Ascending aorta (tissue), 2 donors: ENCODE data around the gene RASSF5. TPM values are rescaled to one million over a fixed set of nuclear protein-coding genes. Genes with fewer than 3 reads are reported as not detected.

Experiments
- DNase-seq, 2 donors: peaks; one replicate each; pipeline ENCODE4 v3.0.0-alpha.2; 2019; ENCODE audit warnings: low spot score in 2 of 2
- H3K27ac ChIP-seq, 2 donors: fragments of 200-600 bp; sonication (generic); one replicate each; pipeline ENCODE4 v1.5.1; 2016 to 2017; ENCODE audit warnings: mild to moderate bottlenecking in 1 of 2
- H3K27me3 ChIP-seq: fragments of 200-600 bp; sonication (generic); one replicate; pipeline ENCODE4 v1.5.1; 2017
- H3K36me3 ChIP-seq, 2 donors: fragments of 200-600 bp; sonication (generic); one replicate each; pipeline ENCODE4 v1.5.1; 2016
- H3K4me1 ChIP-seq, 2 donors: fragments of 200-600 bp; sonication (generic); one replicate each; pipeline ENCODE4 v1.5.1; 2016 to 2017; ENCODE audit warnings: mild to moderate bottlenecking in 1 of 2
- H3K4me3 ChIP-seq, 2 donors: fragments of 200-600 bp; sonication (generic); one replicate each; pipeline ENCODE4 v1.5.1; 2016 to 2017; ENCODE audit warnings: mild to moderate bottlenecking in 1 of 2
- H3K9me3 ChIP-seq, 2 donors: fragments of 200-600 bp; sonication (generic); one replicate each; pipeline ENCODE4 v1.5.1; 2016
- intact Hi-C: fragments of 100-400 bp; cut with DNase I; formaldehyde crosslinking; loops from one replicate; pipeline ENCODE4 v1.15.1; 2023
- total RNA-seq: library from RNA; depleted of rRNA; stranded (reverse); fragments of >200 nt; gene quantifications from one replicate; pipeline ENCODE4 v1.1.0, GENCODE V29; 2016
- TF ChIP-seq, protein P1 (sequence below), 3 experiments: fragments of 200-600 bp in 2 of 3; fragments of 450-650 bp in 1 of 3; sonication (generic) in 2 of 3; IDR thresholded peaks; one replicate each; pipeline ENCODE4 v1.5.1; 2016 to 2019; ENCODE audit warnings: antibody characterized with exemption in 3 of 3, mild to moderate bottlenecking in 1 of 3, moderate library complexity in 1 of 3

Gene RASSF5
- total RNA-seq, 1 donor from 2014 or later: 8.9 TPM

- Histone ChIP-seq H3K4me1 (peaks cover 17 to 41% of the 10 kb centered on the region in 2 donors), H3K36me3 (no peaks in the 10 kb centered on the region)
These were observed 2.4 kb downstream of the RASSF5 start for GRCh38 chr1:206509612-206510257.

GRCh38 chr1:206510371-206510770, 3.0 kb downstream of the RASSF5 start:
- TF ChIP-seq, protein P1, sequence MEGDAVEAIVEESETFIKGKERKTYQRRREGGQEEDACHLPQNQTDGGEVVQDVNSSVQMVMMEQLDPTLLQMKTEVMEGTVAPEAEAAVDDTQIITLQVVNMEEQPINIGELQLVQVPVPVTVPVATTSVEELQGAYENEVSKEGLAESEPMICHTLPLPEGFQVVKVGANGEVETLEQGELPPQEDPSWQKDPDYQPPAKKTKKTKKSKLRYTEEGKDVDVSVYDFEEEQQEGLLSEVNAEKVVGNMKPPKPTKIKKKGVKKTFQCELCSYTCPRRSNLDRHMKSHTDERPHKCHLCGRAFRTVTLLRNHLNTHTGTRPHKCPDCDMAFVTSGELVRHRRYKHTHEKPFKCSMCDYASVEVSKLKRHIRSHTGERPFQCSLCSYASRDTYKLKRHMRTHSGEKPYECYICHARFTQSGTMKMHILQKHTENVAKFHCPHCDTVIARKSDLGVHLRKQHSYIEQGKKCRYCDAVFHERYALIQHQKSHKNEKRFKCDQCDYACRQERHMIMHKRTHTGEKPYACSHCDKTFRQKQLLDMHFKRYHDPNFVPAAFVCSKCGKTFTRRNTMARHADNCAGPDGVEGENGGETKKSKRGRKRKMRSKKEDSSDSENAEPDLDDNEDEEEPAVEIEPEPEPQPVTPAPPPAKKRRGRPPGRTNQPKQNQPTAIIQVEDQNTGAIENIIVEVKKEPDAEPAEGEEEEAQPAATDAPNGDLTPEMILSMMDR (IDR thresholded peaks at IDR 0.05): no peak
- Histone ChIP-seq H3K9me3 (no peaks in the 10 kb centered on the region), H3K4me3 (no peak overlapping the region), H3K27ac (no peak overlapping the region), H3K27me3 (no peaks in the 10 kb centered on the region), H3K4me1 (peaks cover 17 to 37% of the 10 kb centered on the region in 2 donors), H3K36me3 (no peaks in the 10 kb centered on the region)
- no peak for DNase-seq
- intact Hi-C loops: no loop called here

More at GRCh38 chr1:206509612-206510257, 2.4 kb downstream of the RASSF5 start:
- H3K27me3 ChIP-seq: no peaks in the 10 kb centered on the region
- H3K27ac ChIP-seq: no peak overlapping the region
- TF ChIP-seq, protein P1 (IDR thresholded peaks at IDR 0.05): no peak
- H3K4me3 ChIP-seq: no peak overlapping the region
- DNase-seq: no peak
- no peaks in the 10 kb centered on the region for H3K9me3 ChIP-seq
- intact Hi-C loops: loop anchor here (5.0 to 10.0 kb wide), 5 partner anchors 33 to 1715 kb away; partner anchors contain the start of genes PFKFB2 and YOD1

DNA sequence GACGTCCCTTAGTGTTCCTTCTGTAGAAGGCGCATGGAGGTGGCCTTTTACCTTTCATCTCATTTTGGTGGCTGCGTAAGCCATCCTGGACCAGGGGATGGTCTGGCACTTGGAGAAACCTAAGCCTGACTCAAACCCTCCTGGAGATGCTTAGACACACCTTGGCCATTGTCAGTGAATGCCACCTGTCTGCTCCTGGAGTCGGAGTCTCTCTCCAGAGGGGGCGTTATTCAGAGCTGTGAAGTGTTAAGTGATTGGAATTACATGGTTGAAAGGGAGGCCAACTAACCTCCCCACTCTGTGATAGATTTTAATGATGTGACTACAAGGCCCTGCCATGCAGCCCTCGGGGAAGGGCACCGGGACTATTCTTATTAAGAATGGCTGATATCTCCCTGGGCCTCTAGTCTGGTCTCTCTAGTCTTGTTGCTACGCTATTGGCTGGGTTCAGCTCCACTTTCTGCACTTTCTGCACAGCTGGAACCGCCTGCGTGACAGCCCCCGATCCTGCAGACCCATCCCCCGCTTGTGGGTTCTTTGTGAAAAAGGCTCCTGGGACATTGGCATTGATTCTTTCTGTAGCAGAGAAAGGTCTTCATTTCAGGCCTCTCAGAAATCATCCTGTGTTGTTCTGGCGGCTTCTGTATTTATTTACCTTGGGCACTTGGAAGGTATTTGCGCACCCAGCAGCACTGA, 4.2 kb downstream of the RASSF5 start:
- H3K4me1 ChIP-seq: peaks cover 17 to 34% of the 10 kb centered on the region in 2 donors
- H3K9me3 ChIP-seq: no peaks in the 10 kb centered on the region
- intact Hi-C loops: no loop called here
- H3K4me3 ChIP-seq: no peak overlapping the region
- DNase-seq: no peak
- no peak overlapping the region for H3K27ac ChIP-seq
- no peaks in the 10 kb centered on the region for H3K36me3 ChIP-seq
- TF ChIP-seq, protein P1 (IDR thresholded peaks at IDR 0.05): no peak
- H3K27me3 ChIP-seq: no peaks in the 10 kb centered on the region

- Histone ChIP-seq H3K27me3 (no peaks in the 10 kb centered on the region), H3K4me3 (no peak overlapping the region), H3K36me3 (no peaks in the 10 kb centered on the region), H3K9me3 (no peaks in the 10 kb centered on the region), H3K27ac (peak overlapping the region in 1 of 2 donors; percentile 41), H3K4me1 (peaks cover 17 to 27% of the 10 kb centered on the region in 2 donors)
- intact Hi-C loops: no loop called here
- no peak for DNase-seq
- TF ChIP-seq, protein P1 (IDR thresholded peaks at IDR 0.05): no peak
These were observed 4.9 kb downstream of the RASSF5 start for GRCh38 chr1:206512058-206512850.

DNA sequence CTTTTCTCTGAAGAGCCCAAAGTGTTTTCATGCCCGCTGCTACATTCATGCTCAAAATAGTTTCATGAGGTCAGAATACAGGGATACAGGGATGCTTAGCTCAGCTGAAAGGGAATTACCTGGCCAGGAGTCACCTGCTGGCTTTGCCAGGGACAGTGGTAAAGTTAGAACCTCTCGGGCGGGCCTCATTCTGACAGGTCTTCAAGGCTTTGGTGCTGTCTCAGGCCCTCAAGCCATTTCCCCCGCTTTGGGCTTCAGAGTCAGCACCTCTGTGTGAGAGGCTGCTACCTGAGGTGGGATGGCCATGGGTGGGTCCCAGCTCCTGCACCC, 5.5 kb downstream of the RASSF5 start:
- intact Hi-C loops: no loop called here
- Histone ChIP-seq H3K4me3 (no peak overlapping the region), H3K27me3 (no peaks in the 10 kb centered on the region), H3K36me3 (no peaks in the 10 kb centered on the region), H3K9me3 (no peaks in the 10 kb centered on the region), H3K4me1 (peaks cover 13 to 27% of the 10 kb centered on the region in 2 donors), H3K27ac (peak overlapping the region; percentile 41)
- TF ChIP-seq, protein P1 (IDR thresholded peaks at IDR 0.05): no peak
- DNase-seq: no peak
